ENCODE measurements around the gene B3GNT9.

B3GNT9 gene

DNA sequence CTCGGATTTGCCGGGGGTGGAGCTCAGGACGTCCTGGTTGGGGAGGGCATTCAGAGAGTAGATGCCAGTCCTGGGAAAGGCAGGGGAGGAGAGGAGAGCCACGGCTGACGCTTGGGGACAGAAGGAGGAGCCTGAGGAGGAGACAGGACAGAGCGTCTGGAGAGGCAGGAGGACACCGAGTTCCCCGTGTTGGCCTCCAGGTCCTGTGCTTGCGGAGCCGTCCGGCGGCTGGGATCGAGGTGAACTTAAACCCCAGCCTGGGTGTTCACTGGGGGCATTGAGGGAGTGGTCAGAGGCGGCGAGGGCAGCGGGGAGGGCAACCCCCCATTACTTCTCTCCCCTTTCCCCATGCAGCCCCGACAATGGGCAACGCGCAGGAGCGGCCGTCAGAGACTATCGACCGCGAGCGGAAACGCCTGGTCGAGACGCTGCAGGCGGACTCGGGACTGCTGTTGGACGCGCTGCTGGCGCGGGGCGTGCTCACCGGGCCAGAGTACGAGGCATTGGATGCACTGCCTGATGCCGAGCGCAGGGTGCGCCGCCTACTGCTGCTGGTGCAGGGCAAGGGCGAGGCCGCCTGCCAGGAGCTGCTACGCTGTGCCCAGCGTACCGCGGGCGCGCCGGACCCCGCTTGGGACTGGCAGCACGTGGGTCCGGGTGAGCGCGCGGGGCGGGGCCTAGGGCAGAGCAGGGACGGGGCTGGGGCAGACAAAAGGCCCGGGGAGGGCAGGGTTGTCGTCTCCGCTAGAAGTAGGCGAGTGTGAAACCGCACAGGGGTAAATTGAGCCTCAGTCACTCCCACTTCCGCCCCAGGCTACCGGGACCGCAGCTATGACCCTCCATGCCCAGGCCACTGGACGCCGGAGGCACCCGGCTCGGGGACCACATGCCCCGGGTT is 23.3 kb upstream of the B3GNT9 start:
- ChIA-PET CTCF (interaction anchor here (0.9 to 10.1 kb wide), 11 partner anchors 11 to 220 kb away, joined by 3 to 110 read pairs (median 6); partner anchors contain the start of genes FBXL8, MATCAP1 and TRADD), POLR2A (interaction anchor here (0.6 to 1.3 kb wide), 4 partner anchors 13 to 160 kb away, joined by 3 to 8 read pairs (median 4); partner anchors contain the start of gene B3GNT9)
- no peak for DNase-seq (ENCODE audit: low read depth, low spot score)
- TF ChIP-seq, protein P1, sequence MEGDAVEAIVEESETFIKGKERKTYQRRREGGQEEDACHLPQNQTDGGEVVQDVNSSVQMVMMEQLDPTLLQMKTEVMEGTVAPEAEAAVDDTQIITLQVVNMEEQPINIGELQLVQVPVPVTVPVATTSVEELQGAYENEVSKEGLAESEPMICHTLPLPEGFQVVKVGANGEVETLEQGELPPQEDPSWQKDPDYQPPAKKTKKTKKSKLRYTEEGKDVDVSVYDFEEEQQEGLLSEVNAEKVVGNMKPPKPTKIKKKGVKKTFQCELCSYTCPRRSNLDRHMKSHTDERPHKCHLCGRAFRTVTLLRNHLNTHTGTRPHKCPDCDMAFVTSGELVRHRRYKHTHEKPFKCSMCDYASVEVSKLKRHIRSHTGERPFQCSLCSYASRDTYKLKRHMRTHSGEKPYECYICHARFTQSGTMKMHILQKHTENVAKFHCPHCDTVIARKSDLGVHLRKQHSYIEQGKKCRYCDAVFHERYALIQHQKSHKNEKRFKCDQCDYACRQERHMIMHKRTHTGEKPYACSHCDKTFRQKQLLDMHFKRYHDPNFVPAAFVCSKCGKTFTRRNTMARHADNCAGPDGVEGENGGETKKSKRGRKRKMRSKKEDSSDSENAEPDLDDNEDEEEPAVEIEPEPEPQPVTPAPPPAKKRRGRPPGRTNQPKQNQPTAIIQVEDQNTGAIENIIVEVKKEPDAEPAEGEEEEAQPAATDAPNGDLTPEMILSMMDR (IDR thresholded peaks at IDR 0.05; ENCODE audit: insufficient read depth, low read length, missing control alignments), result peak; percentile 58
- peak overlapping the region; percentile 56 for H3K4me3 ChIP-seq (ENCODE audit: low read depth, low read length)

DNA sequence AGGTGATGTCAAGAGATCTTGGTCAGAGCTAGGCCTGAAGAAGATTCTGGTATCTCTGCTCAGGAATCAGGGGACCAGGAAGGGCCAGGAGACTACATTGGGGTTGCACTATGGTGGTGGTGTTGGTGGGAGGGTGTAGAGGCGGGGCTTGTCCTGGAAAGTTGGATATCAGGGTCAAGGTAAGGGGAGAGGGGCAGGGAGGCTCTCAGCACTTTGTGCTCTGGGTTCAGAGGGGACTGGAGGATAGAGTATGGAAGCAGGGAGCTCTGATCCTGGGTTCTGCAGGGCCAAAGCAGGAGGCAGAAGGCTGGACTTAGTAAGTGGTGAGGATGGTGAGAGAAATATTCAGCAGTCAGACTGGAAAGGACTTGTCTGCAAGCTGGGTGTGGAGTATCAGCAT is 22.5 kb upstream of the B3GNT9 start:
- ChIA-PET POLR2A (interaction anchor here (0.6 to 1.1 kb wide), 3 partner anchors 18 to 160 kb away, joined by 3 to 4 read pairs (median 3); partner anchors contain the start of gene B3GNT9), CTCF (interaction anchor here (0.9 to 10.1 kb wide), 7 partner anchors 11 to 219 kb away, joined by 3 to 110 read pairs (median 5); partner anchors contain the start of gene MATCAP1)
- TF ChIP-seq, protein P1 (IDR thresholded peaks at IDR 0.05; ENCODE audit: insufficient read depth, low read length, missing control alignments), result no peak
- peak overlapping the region; percentile 56 for H3K4me3 ChIP-seq (ENCODE audit: low read depth, low read length)
- DNase-seq (ENCODE audit: low read depth, low spot score), result no peak

DNA sequence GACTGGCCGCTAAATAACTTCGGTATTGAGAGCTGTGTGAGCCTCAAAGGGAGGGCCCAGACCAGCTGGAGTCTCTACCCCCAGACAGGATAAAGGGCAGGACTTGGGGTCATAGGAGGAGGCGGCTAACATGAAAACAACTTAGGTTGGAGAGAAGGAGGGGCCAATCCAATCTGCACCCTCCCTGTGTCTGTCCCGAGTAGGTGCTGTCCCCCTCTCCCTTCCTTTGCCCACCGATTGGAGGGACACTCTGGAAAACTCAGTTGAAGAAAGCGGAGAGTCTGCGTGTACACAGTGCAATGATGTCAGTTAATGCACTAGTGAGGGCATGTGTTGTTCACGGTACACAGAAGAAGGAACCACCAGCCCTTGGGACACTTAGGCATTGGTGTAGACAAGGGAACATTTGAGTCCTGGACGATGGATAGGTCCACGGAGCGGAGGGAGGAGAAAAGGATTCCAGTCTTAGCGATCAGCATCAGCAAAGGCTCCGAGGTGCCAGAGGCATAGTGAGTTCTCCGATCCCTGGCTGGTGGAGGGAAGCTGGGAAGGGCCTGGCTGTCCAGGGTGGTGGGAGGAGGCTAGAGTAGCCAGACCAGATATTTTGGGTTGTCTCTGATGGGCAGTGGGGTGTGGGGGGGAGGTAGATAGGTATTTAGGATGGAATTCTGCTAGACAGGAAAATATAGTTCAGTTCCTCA is 20.3 kb upstream of the B3GNT9 start:
- DNase-seq (ENCODE audit: low read depth, low spot score), result no peak
- H3K4me3 ChIP-seq (ENCODE audit: low read depth, low read length), result peak overlapping the region; percentile 56
- CTCF ChIA-PET, result interaction anchor here (0.6 to 10.1 kb wide), 6 partner anchors 11 to 194 kb away, joined by 3 to 110 read pairs (median 18); partner anchors contain the start of genes B3GNT9, FBXL8, MATCAP1 and TRADD
- TF ChIP-seq, protein P1 (IDR thresholded peaks at IDR 0.05; ENCODE audit: insufficient read depth, low read length, missing control alignments), result no peak
- POLR2A ChIA-PET, result interaction anchor here (0.8 to 2.2 kb wide), 4 partner anchors 21 to 172 kb away, joined by 3 to 4 read pairs (median 4); partner anchors contain the start of gene B3GNT9

DNA sequence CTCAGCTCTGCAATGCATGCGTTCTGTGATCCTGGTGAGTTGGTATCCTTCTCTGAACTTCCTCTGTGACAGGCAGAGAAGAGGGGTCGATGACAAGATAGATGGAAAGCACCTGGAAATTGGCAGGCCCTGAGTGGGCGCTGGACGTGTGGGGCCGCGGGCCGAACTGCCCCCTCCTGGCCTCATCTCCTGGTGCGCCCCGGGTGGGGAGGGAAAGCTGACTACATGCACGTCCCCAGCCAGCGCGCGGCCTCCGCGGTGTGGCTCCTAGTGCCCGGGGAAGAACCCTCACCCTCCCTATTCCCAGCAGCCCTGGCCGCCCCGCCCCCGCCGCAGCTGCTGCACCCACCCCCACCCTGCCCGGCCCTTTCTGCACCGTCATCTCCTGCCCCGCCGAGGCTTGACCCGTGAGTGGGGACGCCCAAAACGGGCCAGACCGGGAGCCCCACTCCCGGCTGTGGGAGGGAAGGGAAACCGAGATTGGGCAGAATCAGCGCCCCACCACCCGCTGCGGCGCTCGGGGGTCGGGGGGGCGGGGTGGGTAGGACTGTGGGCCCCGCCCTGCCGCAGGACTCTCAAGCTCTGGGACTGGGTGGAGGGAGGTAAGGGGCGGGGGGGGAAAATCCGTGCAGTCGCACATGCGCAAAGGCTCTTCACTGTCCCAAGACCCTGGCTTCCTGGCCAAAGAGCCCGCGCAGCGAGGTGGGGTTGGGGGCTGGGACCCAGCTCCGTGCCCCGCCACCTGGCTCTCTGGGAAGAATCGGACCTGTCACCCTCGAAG is 19.6 kb upstream of the B3GNT9 start, which contains the start of gene NOL3:
Gene NOL3, plus strand, starts transcription at position 371 of the 781 bp plus-strand sequence.
- POLR2A ChIA-PET, result interaction anchor here (0.7 to 2.2 kb wide), 7 partner anchors 10 to 172 kb away, joined by 3 to 5 read pairs (median 4); partner anchors contain the start of gene B3GNT9
- H3K4me3 ChIP-seq (ENCODE audit: low read depth, low read length), result peak within 1 kb of the TSS; percentile 56
- DNase-seq (ENCODE audit: low read depth, low spot score), result no peak
- TF ChIP-seq, protein P1 (IDR thresholded peaks at IDR 0.05; ENCODE audit: insufficient read depth, low read length, missing control alignments), result peak; percentile 48
- CTCF ChIA-PET, result interaction anchor here (0.6 to 10.1 kb wide), 10 partner anchors 10 to 411 kb away, joined by 3 to 110 read pairs (median 5); partner anchors contain the start of genes B3GNT9, FBXL8, MATCAP1 and TRADD

DNA sequence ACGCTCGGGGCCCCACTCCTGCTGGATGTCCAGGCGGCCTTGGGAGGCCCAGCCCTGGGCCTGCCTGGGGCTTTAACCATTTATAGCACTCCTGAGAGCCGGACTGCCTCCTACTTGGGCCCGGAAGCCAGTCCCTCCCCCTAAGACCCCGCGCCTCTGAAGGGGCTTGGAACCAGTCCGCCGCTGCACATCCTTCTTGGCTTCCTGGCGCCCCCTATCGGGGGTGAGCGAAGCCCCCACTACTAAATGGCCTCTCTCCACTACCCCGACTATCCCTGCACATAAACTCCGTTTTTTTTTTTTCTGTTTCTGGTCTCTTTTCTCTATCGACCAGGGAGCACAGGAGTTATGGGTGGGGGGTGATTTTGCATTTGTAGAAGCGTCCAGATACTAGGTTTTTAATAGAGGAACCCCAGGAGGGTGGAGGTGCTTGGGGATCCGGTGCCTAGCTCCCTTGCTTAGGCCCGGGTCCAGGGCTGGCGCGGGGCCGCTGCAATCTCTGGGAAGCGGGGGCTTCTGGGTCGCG is 18.9 kb upstream of the B3GNT9 start:
- DNase-seq (ENCODE audit: low read depth, low spot score), result no peak
- peak overlapping the region; percentile 56 for H3K4me3 ChIP-seq (ENCODE audit: low read depth, low read length)
- POLR2A ChIA-PET, result interaction anchor here (0.7 to 2.2 kb wide), 4 partner anchors 9 to 45 kb away, joined by 3 to 5 read pairs (median 4); no protein-coding TSS in a partner anchor
- TF ChIP-seq, protein P1 (IDR thresholded peaks at IDR 0.05; ENCODE audit: insufficient read depth, low read length, missing control alignments), result peak; percentile 64
- CTCF ChIA-PET, result interaction anchor here (0.7 to 10.1 kb wide), 8 partner anchors 10 to 411 kb away, joined by 3 to 110 read pairs (median 8); partner anchors contain the start of genes B3GNT9, FBXL8, MATCAP1 and TRADD
